OCI-LY7 (cell line): Measurements from ENCODE around the gene DOCK4. TPM values are rescaled to one million over a fixed set of nuclear protein-coding genes. Genes with fewer than 3 reads are reported as not detected.

Experiments
- BruUV-seq: library from RNA; stranded (reverse); fragments of 400-500 nt; replicated peaks from 2 replicates; lab custom pipeline; 2021; lab: Mats Ljungman, UMichigan
- CTCF ChIA-PET: fragments of 300-600 bp; sonication (Branson Sonifier 250); formaldehyde crosslinking; loops from one replicate; lab custom pipeline; 2022; ENCODE audit warnings: antibody characterized with exemption; ENCODE audit not compliant: unreplicated experiment; lab: Charles Lee
- POLR2A ChIA-PET: fragments of 300-600 bp; sonication (Branson Sonifier 250); formaldehyde crosslinking; loops from one replicate; lab custom pipeline; 2022; ENCODE audit warnings: antibody characterized with exemption; lab: Charles Lee
- DNase-seq: peaks from one replicate; pipeline ENCODE4 v3.0.0-alpha.2; 2015; ENCODE audit warnings: low spot score
- H2AFZ ChIP-seq: fragments of 200-600 bp; sonication (generic), shearing (Covaris generic); 2 replicates; pipeline ENCODE4 v1.6.1; 2014; ENCODE audit warnings: mild to moderate bottlenecking, antibody characterized with exemption, low read length, moderate library complexity
- H3K27ac ChIP-seq: fragments of 200-600 bp; sonication (generic); 2 replicates; pipeline ENCODE4 v1.5.1; 2014; ENCODE audit warnings: mixed run types, low read depth, mild to moderate bottlenecking, moderate library complexity, low read length, inconsistent platforms; ENCODE audit not compliant: poor library complexity, severe bottlenecking
- H3K36me3 ChIP-seq: fragments of 200-600 bp; sonication (generic); 2 replicates; pipeline ENCODE4 v1.6.1; 2014; ENCODE audit warnings: mild to moderate bottlenecking, antibody characterized with exemption, low read length, moderate library complexity, mixed read lengths; ENCODE audit not compliant: insufficient read depth
- H3K4me1 ChIP-seq: fragments of 200-600 bp; sonication (generic); 2 replicates; pipeline ENCODE4 v1.5.1; 2014; ENCODE audit warnings: mild to moderate bottlenecking, low read length; ENCODE audit not compliant: insufficient read depth, poor library complexity, severe bottlenecking
- H3K4me2 ChIP-seq: fragments of 200-600 bp; sonication (generic); 2 replicates; pipeline ENCODE4 v1.6.1; 2014; ENCODE audit warnings: mild to moderate bottlenecking, low read length
- H3K4me3 ChIP-seq: fragments of 200-600 bp; sonication (generic); 2 replicates; pipeline ENCODE4 v1.5.1; 2014; ENCODE audit warnings: mild to moderate bottlenecking, low read depth, low read length; ENCODE audit not compliant: poor library complexity, severe bottlenecking
- H3K79me2 ChIP-seq: fragments of 200-600 bp; sonication (generic); 2 replicates; pipeline ENCODE4 v1.6.1; 2016; ENCODE audit warnings: low read depth, mild to moderate bottlenecking, low read length, moderate library complexity, mixed read lengths; ENCODE audit not compliant: insufficient read depth
- H3K9me2 ChIP-seq: fragments of 200-600 bp; sonication (generic); 2 replicates; pipeline ENCODE4 v1.6.1; 2016; ENCODE audit warnings: mild to moderate bottlenecking, low read length, mixed read lengths; ENCODE audit not compliant: insufficient read depth
- H3K9me3 ChIP-seq: fragments of 200-600 bp; sonication (generic); 2 replicates; pipeline ENCODE4 v1.6.1; 2014; ENCODE audit warnings: mild to moderate bottlenecking, mixed run types, low read length, mixed read lengths
- H4K20me1 ChIP-seq: fragments of 200-600 bp; sonication (generic); 2 replicates; pipeline ENCODE4 v1.6.1; 2014; ENCODE audit warnings: mild to moderate bottlenecking, antibody characterized with exemption, low read length, moderate library complexity, mixed read lengths; ENCODE audit not compliant: insufficient read depth
- EZH2phosphoT487 ChIP-seq: fragments of 200-600 bp; sonication (generic); IDR thresholded peaks from 2 replicates; pipeline ENCODE4 v1.6.1; 2018; ENCODE audit warnings: low read depth, borderline replicate concordance, mild to moderate bottlenecking, mixed run types, antibody characterized with exemption, low read length, moderate library complexity, mixed read lengths
- intact Hi-C: fragments of 100-400 bp; cut with micrococcal nuclease; formaldehyde crosslinking; loops from one replicate; pipeline ENCODE4 v1.10.0; 2022; ENCODE audit not compliant: unreplicated experiment
- total RNA-seq, 2 experiments: library from RNA; depleted of rRNA in 1 of 2; stranded (reverse); fragments of >200 nt in 1 of 2; shearing (Covaris generic) in 1 of 2; gene quantifications; 2 replicates each; pipeline ENCODE4 v1.2.3, GENCODE V29; 2014 to 2022
- TF ChIP-seq, protein P1 (sequence below): fragments of 200-600 bp; sonication (generic); conservative IDR thresholded peaks from 2 replicates; pipeline ENCODE4 v1.5.1; 2014; ENCODE audit warnings: mild to moderate bottlenecking, antibody characterized with exemption, low read length, moderate library complexity, mixed read lengths

DOCK4 gene
- total RNA-seq, 2 experiments from 2014 or later: 0.91 to 4.9 TPM

- Histone ChIP-seq H3K27ac (no peak overlapping the region), H3K9me3 (no peaks in the 10 kb centered on the region), H4K20me1 (no peaks in the 10 kb centered on the region), H2AFZ (no peak overlapping the region), H3K36me3 (no peaks in the 10 kb centered on the region), H3K79me2 (no peaks in the 10 kb centered on the region), H3K4me3 (no peak overlapping the region), H3K4me2 (no peak overlapping the region), H3K4me1 (no peaks in the 10 kb centered on the region), H3K9me2 (no peaks in the 10 kb centered on the region)
- ChIA-PET POLR2A (interaction anchor here (0.8 to 1.9 kb wide), 3 partner anchors 22 to 96 kb away, joined by 3 to 7 read pairs (median 4); no protein-coding TSS in a partner anchor), CTCF (no interaction called here)
- no TSS peak for BruUV-seq
- TF ChIP-seq, protein P1, sequence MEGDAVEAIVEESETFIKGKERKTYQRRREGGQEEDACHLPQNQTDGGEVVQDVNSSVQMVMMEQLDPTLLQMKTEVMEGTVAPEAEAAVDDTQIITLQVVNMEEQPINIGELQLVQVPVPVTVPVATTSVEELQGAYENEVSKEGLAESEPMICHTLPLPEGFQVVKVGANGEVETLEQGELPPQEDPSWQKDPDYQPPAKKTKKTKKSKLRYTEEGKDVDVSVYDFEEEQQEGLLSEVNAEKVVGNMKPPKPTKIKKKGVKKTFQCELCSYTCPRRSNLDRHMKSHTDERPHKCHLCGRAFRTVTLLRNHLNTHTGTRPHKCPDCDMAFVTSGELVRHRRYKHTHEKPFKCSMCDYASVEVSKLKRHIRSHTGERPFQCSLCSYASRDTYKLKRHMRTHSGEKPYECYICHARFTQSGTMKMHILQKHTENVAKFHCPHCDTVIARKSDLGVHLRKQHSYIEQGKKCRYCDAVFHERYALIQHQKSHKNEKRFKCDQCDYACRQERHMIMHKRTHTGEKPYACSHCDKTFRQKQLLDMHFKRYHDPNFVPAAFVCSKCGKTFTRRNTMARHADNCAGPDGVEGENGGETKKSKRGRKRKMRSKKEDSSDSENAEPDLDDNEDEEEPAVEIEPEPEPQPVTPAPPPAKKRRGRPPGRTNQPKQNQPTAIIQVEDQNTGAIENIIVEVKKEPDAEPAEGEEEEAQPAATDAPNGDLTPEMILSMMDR: no peak
- no peak for TF ChIP-seq EZH2phosphoT487
- no peak for DNase-seq
- intact Hi-C loops: no loop called here
Measured at GRCh38 chr7:112021379-112022044, 184.7 kb downstream of the DOCK4 start.

- H2AFZ ChIP-seq: no peak overlapping the region
- no peak overlapping the region for H3K4me2 ChIP-seq
- no peaks in the 10 kb centered on the region for H4K20me1 ChIP-seq
- ChIA-PET CTCF (no interaction called here), POLR2A (interaction anchor here (0.6 to 1.9 kb wide), 3 partner anchors 23 to 183 kb away, joined by 3 to 7 read pairs (median 3); no protein-coding TSS in a partner anchor)
- H3K4me1 ChIP-seq: no peaks in the 10 kb centered on the region
- no peaks in the 10 kb centered on the region for H3K9me2 ChIP-seq
- H3K4me3 ChIP-seq: no peak overlapping the region
- DNase-seq: no peak
- H3K27ac ChIP-seq: no peak overlapping the region
- intact Hi-C loops: no loop called here
- no peak for TF ChIP-seq EZH2phosphoT487
- TF ChIP-seq, protein P1: no peak
- BruUV-seq: no TSS peak
- H3K79me2 ChIP-seq: no peaks in the 10 kb centered on the region
- H3K36me3 ChIP-seq: no peaks in the 10 kb centered on the region
- no peaks in the 10 kb centered on the region for H3K9me3 ChIP-seq
Measured at GRCh38 chr7:112020800-112021199, 185.4 kb downstream of the DOCK4 start.

GRCh38 chr7:112019932-112020331, 186.3 kb downstream of the DOCK4 start:
- Histone ChIP-seq H3K79me2 (no peaks in the 10 kb centered on the region), H3K4me1 (no peaks in the 10 kb centered on the region), H3K4me2 (no peak overlapping the region), H3K9me2 (no peaks in the 10 kb centered on the region), H3K9me3 (no peaks in the 10 kb centered on the region), H4K20me1 (no peaks in the 10 kb centered on the region), H3K4me3 (no peak overlapping the region), H2AFZ (no peak overlapping the region), H3K36me3 (no peaks in the 10 kb centered on the region), H3K27ac (no peak overlapping the region)
- no TSS peak for BruUV-seq
- TF ChIP-seq, protein P1: no peak
- no peak for TF ChIP-seq EZH2phosphoT487
- CTCF ChIA-PET: no interaction called here
- no peak for DNase-seq
- POLR2A ChIA-PET: interaction anchor here (0.5 to 1.9 kb wide), 4 partner anchors 24 to 788 kb away, joined by 3 to 7 read pairs (median 3); no protein-coding TSS in a partner anchor
- intact Hi-C loops: no loop called here
